Dedifferentiated amniotic fluid mesenchymal stem cell (primary cell): ENCODE data around the gene TSPAN11.

Source experiments
- DNase-seq: peaks from one replicate; pipeline ENCODE4 v3.0.0-alpha.2; 2016; ENCODE audit errors: extremely low spot score

TSPAN11 gene

GRCh38 chr12:30959778-30960177 lies 33.2 kb downstream of the TSPAN11 start:
- no peak for DNase-seq

DNA sequence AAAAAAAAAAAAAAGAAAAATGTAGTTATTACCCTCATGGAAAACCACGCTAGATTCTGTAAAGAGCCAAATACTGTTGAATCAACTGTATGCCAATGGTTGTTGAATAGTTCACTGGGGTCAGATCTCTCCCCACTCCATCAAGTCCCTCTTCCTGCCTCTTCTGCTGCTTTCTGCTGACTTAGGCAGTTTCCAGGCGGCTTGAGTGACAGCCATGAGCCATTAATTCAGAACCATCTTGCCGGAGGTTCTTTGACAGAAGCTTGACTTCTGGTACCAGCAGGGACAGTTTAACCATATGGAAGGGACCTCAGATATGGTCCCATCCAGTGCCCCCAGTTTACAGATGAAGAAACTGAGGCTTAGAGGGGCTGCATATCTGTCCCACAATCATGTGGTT lies 34.5 kb downstream of the TSPAN11 start:
- no peak for DNase-seq

DNA sequence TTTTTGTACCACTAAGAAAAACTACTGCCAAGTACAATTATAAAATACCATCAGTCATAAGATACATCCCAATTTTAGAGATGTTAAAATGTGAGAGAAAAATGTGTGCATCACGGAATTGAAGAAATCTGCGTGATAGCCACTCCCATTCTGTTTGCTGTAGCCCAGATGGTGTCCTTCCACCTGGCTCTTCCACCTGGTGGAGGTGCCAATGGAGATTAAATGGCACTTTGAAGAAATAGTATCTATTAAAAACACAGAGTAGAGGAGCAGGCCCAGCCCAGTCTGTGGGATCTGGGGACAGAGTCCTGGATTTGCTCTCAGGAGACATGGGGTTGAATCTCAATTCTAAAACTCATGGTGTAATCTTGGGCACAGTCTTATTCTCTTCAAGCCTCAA lies 35.5 kb downstream of the TSPAN11 start:
- no peak for DNase-seq

DNA sequence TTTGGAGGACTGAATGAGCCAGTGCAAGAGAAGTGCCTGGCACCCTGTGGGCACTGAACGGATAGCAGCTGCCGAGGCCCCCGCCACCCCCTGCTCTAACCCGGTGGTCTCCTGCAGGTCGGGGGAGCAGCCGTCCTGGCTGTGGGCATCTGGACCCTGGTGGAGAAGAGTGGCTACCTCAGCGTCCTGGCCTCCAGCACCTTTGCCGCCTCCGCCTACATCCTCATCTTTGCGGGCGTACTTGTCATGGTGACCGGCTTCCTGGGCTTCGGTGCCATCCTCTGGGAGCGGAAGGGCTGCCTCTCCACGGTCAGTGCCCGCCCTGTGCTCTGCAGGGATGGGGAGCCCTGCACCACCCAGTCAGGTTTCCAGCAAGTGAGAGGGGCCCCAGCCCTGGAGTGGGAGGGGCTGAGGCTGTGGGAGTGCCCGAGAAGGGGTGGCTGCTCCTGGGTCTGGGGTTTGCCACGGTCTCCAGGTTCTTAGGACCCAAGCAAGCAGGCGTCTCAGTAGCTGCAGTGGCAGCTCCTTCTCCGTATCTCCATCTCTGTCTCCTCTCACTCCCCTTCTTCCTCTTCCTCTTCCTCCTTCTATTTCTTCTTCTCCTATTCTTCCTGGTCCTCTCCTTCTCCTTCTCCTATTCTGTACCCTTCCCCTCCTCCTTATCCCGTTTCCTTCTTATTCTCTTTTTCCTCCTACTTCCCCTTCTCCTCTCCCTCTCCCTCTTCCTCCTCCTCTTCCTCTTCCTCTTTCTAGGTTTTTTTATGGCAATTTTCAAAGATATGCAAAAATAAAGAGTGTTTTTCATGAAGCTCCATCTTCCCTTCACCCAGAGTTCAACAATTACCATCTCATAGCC lies 37.4 kb downstream of the TSPAN11 start:
- DNase-seq, result no peak

DNA sequence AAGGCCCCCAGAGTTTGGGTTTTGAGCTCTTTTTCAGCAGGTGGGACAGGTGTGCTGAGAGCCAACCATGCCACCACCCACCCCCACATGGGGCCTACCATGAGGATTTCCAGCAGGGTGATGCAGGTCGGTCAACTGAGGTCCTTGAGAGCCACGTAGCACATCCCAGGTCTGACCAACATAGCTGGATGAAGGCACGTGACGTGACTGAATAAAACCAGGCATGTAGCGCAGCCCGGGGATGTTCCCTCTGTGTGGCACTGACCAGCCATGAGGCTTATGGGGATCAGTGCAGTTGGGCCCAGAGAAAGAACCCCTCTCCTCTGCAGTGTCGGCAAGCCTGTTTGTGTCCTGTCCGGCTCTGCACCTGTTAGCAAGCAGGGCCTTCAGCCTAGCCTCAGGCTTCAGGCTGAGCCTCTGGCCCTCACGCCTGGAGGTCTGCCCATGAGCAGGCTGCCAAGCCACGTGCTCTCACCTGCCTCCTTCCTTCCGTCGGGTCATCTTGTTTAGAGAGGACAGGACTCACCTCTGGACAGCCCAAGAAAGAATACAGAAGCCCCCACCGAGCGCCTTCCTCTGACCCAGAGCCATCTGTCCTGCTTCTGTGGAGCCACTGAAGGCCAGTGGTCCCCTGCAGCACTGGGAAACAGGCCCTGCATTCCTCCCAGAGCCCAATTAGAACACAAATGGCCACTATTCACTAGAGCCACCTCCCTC lies 38.5 kb downstream of the TSPAN11 start:
- DNase-seq, result no peak

DNA sequence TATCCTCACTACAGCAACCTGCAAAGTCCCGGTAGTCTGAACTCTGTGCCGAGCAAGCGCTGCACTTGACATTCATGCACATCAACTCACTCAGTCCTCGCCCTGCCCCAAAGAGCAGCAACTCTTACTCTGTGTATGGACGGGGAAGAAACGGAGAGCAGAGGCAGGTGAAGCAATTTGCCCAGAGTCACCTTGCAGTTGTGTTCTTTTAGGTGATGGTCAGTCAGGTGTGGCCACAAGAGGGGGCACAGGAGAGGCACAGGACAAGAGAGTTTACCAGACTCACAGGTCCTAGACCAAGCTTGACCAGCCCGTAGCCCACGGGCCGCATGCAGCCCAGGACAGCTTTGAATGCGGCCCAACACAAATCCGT lies 39.1 kb downstream of the TSPAN11 start:
- DNase-seq, result no peak

DNA sequence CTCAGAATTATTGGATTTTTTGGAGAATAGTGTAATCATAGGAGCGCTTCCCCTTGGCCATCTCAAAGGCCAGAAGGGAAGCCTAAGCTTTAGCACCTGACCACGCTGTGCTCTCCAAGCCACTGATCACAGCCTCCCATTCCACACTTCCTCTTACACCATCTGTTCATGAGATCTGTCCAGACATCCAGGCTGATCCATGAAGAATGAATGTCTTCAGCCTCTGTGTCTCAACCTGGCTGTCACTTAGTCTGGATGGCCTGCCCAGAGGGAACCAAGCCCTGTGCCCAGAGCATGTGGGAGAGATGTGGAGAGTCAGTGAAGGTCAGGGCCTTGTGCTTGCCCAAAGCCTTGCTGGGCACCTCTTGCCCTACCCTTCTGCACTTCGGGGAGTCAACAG lies 40.5 kb downstream of the TSPAN11 start:
- DNase-seq, result no peak

DNA sequence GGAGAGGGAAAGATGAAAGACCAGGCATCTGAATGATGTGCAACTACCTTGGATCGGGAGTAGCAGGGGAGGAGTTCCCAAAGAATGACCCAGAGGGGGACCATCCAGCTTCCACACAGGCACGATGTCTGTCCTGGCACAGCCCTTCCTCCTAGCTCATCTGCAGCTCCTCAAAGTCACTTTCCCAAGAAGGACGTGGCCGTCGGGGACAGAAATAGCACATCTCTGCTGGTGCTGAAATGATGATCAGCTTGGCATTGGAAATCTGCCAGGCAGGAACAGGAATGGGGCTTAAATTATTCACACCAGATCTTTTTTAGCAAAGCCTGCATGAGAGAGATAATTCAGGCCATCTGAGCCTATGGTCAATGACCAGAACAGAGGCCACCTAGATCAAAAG lies 41.7 kb downstream of the TSPAN11 start:
- DNase-seq, result no peak

DNA sequence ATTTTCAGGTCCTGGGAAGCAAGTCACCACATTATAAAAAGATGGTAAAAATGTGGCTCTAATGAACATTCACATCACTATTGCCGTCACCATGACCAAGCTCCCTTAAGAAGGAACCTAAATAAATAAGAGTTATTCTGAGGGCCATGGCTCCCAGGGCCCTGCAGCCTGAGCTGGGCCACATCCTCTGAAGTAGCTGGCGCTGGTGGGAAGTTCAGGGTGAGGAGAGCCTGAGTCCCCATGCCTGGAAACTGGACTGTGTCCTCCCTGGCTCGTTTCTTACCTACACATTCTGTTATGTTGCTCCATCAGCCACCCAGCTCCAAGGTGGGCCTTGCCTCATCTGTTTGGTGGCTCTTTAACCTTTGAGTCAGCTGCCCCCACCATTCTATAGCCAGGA lies 42.5 kb downstream of the TSPAN11 start:
- no peak for DNase-seq

- DNase-seq, result no peak
Measured at GRCh38 chr12:30969606-30970395, 43.3 kb downstream of the TSPAN11 start.

- no peak for DNase-seq
Measured at GRCh38 chr12:30970559-30971197, 44.1 kb downstream of the TSPAN11 start.

DNA sequence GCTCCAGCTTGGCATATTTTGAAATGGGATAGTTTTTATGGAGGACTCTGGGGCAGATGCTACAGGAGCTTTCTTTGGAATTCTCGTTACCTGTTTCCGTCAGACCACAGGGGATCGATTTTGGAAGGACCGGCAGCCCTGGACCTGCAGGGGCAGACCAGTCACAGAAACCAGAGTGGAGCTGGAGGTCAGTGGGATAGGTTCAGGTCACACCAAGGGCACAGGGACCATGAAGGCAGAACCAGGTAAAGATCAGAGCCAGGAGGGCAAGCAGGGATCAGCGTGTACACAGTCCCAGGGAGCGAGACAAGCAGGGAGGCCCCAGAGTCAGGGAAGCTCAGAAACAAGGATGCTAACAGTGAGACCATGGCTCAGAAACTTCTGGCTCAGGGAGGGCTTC lies 45.5 kb downstream of the TSPAN11 start:
- DNase-seq, result no peak

DNA sequence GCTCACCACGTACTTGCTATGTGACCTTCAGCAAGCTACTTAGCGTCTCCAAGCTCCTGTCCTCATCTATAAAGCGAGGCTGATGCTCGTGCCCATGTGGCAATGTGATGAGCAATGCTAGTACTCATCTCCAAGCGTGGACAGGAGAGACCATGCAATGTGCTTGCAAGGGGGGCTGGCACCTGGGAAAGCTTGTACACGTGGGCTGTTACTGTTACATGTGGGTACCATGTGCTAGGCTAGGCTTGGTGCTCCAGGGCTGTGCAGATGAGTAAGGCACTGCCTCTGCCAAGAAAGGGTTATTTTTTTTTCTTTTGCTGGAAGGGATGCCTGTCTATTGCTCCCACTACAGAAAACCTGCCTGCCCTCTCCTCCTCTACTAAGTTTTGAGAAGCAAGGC lies 46.6 kb downstream of the TSPAN11 start:
- DNase-seq, result no peak

GRCh38 chr12:30973830-30974229 lies 47.3 kb downstream of the TSPAN11 start:
- DNase-seq, result no peak

- DNase-seq, result no peak
Measured at GRCh38 chr12:30974746-30975500, 48.4 kb downstream of the TSPAN11 start.

DNA sequence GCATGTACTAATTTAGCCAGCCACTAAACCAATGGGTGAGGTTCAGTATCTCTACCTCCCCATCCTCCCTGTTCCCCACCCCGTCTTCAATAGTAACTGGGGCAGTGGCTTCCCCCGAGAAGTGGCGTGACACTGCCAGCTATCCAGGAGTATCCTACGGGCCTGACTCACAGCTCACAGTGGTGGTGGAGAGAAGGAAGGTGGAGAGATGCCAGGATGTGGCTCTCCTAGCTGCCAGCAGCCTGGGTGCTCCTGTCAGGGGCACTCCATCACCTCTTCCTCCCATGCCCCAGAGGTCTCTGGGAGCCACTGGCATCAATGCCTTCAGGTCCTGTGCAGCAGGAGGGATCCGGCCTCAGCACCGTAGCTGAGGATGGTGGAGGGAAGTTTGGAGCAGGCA lies 49.0 kb downstream of the TSPAN11 start:
- DNase-seq, result no peak

- DNase-seq, result no peak
Measured at GRCh38 chr12:30976206-30976605, 49.7 kb downstream of the TSPAN11 start.

DNA sequence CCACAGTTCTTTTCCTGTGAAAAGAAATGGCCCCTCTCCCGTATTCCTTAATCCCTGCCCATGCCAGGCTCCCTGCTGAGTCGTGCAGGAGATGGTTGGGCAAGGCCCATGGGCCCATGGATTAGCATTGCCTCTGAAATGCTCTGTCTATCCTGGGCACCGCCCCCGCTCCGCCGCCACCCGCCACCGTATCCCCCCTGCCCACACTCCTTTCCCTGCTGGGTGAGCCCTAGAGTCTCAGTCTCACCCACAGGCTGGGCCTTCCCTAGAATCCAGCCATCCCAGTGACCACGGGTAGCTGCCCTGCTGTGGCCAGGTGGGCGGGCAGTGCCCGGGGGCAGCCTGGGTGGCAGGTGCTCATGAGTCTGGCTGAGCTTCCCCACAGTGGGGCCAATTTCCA lies 50.6 kb downstream of the TSPAN11 start:
- DNase-seq, result no peak

GRCh38 chr12:30977537-30978349 lies 51.2 kb downstream of the TSPAN11 start:
- no peak for DNase-seq

GRCh38 chr12:30978639-30979038 lies 52.1 kb downstream of the TSPAN11 start:
- no peak for DNase-seq
